ENCODE results near the gene TRIM33. TPM values are rescaled to one million over a fixed set of nuclear protein-coding genes. Genes with fewer than 3 reads are reported as not detected.

The TRIM33 gene
- total RNA-seq, 1 donor from 2014 or later = 29.1 TPM

DNA sequence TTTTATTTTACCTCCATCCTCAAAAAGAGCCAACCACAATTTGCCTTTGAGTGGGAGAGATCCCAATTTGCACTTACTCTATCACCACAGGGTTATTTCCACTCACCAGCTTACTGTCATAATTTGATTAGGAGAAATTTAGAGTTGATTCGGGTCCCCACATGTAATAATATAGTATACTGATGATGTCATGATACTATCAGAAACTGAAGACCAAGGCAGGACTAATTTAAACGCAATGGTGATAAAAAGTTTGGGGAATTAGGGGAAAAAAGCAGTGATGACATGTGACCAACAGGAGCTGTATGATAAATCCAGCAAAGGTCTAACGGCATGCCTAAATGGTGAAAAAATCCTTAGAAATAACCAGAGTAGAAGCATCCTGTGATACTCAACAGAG lies 54.4 kb downstream of the TRIM33 start:
- no peak for DNase-seq (ENCODE audit: low read depth)
- Histone ChIP-seq H3K4me3 (ENCODE audit: low read depth, low read length) (no peak overlapping the region), H3K27me3 (ENCODE audit: control insufficient read depth, insufficient read depth, low read length) (no peaks in the 10 kb centered on the region), H3K36me3 (ENCODE audit: control insufficient read depth, insufficient read depth, low read length) (no peaks in the 10 kb centered on the region)
- TF ChIP-seq, protein P1, sequence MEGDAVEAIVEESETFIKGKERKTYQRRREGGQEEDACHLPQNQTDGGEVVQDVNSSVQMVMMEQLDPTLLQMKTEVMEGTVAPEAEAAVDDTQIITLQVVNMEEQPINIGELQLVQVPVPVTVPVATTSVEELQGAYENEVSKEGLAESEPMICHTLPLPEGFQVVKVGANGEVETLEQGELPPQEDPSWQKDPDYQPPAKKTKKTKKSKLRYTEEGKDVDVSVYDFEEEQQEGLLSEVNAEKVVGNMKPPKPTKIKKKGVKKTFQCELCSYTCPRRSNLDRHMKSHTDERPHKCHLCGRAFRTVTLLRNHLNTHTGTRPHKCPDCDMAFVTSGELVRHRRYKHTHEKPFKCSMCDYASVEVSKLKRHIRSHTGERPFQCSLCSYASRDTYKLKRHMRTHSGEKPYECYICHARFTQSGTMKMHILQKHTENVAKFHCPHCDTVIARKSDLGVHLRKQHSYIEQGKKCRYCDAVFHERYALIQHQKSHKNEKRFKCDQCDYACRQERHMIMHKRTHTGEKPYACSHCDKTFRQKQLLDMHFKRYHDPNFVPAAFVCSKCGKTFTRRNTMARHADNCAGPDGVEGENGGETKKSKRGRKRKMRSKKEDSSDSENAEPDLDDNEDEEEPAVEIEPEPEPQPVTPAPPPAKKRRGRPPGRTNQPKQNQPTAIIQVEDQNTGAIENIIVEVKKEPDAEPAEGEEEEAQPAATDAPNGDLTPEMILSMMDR (IDR thresholded peaks at IDR 0.05; ENCODE audit: insufficient read depth, low read length, poor library complexity, severe bottlenecking) = no peak

DNA sequence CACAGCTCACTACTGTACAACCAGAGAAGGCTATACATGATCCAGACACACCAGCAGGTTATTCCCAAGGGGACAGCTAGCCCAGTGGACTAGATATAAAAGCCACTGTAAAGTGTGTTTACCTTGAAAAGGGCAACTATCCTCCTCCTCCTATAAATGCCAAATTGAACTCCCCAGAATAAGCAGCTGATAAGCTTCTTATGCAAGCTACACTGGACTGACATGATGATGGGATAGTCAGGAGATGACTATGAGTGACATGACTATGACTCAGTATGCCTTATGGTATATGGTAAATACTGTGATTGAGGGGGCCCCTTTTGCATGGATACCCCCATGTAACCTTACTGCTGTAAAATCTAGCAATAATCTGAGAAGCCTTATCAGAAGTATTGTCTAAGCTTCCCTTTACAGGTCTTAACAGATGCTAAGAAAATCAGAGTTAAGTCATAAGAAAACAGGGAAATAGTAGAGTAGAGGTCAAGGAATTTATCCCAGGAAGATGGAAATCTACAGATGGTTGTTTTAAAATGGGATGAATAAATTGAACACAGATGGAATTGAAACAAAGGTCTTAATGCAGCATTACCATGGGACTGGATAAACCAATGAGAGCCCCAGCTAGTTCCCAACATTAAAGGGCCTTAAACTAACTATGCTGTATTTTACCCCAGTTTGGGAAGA lies 55.8 kb downstream of the TRIM33 start:
- no peaks in the 10 kb centered on the region for H3K27me3 ChIP-seq (ENCODE audit: control insufficient read depth, insufficient read depth, low read length)
- no peak for DNase-seq (ENCODE audit: low read depth)
- no peak overlapping the region for H3K4me3 ChIP-seq (ENCODE audit: low read depth, low read length)

DNA sequence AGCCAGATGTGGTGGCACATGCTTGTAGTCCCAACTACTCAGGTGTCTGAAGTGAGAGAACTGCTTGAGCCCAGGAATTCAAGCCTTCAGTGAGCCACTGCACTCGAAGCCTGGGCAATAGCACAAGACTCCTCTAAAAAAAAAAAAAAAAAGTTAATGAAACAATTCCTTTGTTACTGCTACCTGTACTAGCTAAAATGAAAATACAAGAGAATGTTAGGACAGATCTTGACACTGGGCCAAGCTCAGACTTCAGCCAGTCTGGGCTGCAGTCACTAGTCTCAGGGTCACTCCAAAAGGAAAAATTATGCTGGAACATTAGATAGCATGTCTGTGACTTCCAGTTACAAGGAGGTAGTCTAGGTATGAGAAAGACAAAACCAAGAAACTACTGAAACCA lies 56.5 kb downstream of the TRIM33 start:
- no peak for DNase-seq (ENCODE audit: low read depth)
- Histone ChIP-seq H3K27me3 (ENCODE audit: control insufficient read depth, insufficient read depth, low read length) (no peaks in the 10 kb centered on the region), H3K4me3 (ENCODE audit: low read depth, low read length) (no peak overlapping the region), H3K36me3 (ENCODE audit: control insufficient read depth, insufficient read depth, low read length) (no peaks in the 10 kb centered on the region)
- TF ChIP-seq, protein P1 (IDR thresholded peaks at IDR 0.05; ENCODE audit: insufficient read depth, low read length, poor library complexity, severe bottlenecking) = no peak

More for the DNA sequence above, 55.8 kb downstream of the TRIM33 start:
- TF ChIP-seq, protein P1 (IDR thresholded peaks at IDR 0.05; ENCODE audit: insufficient read depth, low read length, poor library complexity, severe bottlenecking) = no peak
- H3K36me3 ChIP-seq (ENCODE audit: control insufficient read depth, insufficient read depth, low read length) = no peaks in the 10 kb centered on the region

DNA sequence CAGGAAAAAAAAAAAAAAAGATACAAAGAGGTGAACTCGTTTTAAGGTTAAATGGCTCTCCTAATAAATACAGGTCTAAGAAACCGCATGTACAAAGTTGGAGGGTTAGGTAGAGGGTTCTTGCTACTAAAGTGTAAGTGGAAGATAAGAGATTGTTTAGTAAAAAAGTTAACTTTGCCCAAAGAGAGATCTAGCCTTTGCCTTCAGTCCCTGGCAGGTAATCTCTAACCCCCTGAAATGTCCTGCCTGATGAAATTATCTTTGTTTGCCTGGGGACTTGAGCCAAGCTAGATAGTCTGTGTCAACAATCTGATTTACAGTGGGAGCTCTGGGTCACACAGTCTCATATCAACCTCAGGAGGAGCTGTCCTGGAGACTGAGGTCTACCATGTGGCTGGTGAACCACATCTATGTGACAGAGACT lies 57.6 kb downstream of the TRIM33 start:
- TF ChIP-seq, protein P1 (IDR thresholded peaks at IDR 0.05; ENCODE audit: insufficient read depth, low read length, poor library complexity, severe bottlenecking) = no peak
- DNase-seq (ENCODE audit: low read depth) = no peak
- H3K27me3 ChIP-seq (ENCODE audit: control insufficient read depth, insufficient read depth, low read length) = no peaks in the 10 kb centered on the region
- H3K4me3 ChIP-seq (ENCODE audit: low read depth, low read length) = no peak overlapping the region
- H3K36me3 ChIP-seq (ENCODE audit: control insufficient read depth, insufficient read depth, low read length) = no peaks in the 10 kb centered on the region

DNA sequence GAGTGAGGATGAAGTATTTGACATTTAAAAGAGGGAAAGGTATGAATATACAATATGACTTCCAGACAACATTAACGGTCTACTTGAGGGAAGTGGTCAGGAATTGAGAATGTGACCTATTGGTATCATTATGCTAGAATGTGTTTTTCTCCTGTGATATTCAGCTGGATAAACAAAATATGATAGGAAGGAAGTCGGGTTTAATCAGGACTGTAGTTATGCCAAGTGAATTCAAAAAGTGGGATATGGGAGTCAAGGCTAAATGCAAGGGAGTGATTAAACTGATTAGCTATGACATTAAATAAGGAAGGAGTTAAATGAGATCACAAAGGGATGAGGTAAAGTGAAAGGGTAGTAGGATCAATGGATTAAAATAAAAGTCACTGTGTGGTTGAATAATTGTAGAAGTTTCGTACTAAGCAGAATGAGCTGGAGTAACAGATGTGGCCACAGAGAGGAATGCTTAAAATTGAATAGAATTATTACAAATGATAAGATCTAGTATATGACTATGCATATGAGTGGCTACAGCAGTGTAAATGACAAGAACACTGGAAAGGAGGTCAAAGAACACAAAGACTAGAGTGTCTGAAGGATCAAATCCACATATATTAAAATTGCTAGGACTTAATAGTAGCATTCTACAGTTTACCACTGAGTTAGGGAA lies 62.5 kb downstream of the TRIM33 start:
- H3K36me3 ChIP-seq (ENCODE audit: control insufficient read depth, insufficient read depth, low read length) = no peaks in the 10 kb centered on the region
- DNase-seq (ENCODE audit: low read depth) = no peak
- H3K27me3 ChIP-seq (ENCODE audit: control insufficient read depth, insufficient read depth, low read length) = no peaks in the 10 kb centered on the region
- no peak overlapping the region for H3K4me3 ChIP-seq (ENCODE audit: low read depth, low read length)
- TF ChIP-seq, protein P1 (IDR thresholded peaks at IDR 0.05; ENCODE audit: insufficient read depth, low read length, poor library complexity, severe bottlenecking) = no peak
